DND-41 (cell line): ENCODE data around the gene FGFR3.

ENCODE experiments used
- ATAC-seq: fragments of 200-7000 bp; cut with Tn5 transposase; 3 replicates; pipeline ENCODE4 v1.9.1; 2021; ENCODE audit warnings: low read depth; ENCODE audit not compliant: insufficient read depth
- DNase-seq: peaks from one replicate; pipeline ENCODE4 v3.0.0-alpha.2; 2020
- H2AFZ ChIP-seq: 2 replicates; pipeline ENCODE4 v1.6.0; 2012; ENCODE audit warnings: low read depth, low read length
- H3K27ac ChIP-seq: 2 replicates; pipeline ENCODE4 v1.5.1; 2012; ENCODE audit warnings: low read length, inconsistent platforms
- H3K27me3 ChIP-seq: fragments of 200-600 bp; sonication (generic); 2 replicates; pipeline ENCODE4 v1.6.0; 2012; ENCODE audit warnings: low read length, mild to moderate bottlenecking, inconsistent platforms; ENCODE audit not compliant: insufficient read depth, poor library complexity
- H3K36me3 ChIP-seq: 2 replicates; pipeline ENCODE4 v1.5.1; 2012; ENCODE audit warnings: low read length, inconsistent platforms; ENCODE audit not compliant: insufficient read depth
- H3K4me1 ChIP-seq: 2 replicates; pipeline ENCODE4 v1.5.1; 2012; ENCODE audit warnings: mild to moderate bottlenecking, low read length; ENCODE audit not compliant: insufficient read depth
- H3K4me2 ChIP-seq: 2 replicates; pipeline ENCODE4 v1.6.0; 2012; ENCODE audit warnings: mild to moderate bottlenecking, moderate library complexity, low read length, inconsistent platforms; ENCODE audit not compliant: insufficient read depth
- H3K4me3 ChIP-seq, 2 experiments: fragments of 200-600 bp in 1 of 2; shearing (Covaris generic) in 1 of 2; 2 replicates each; pipeline ENCODE4 v1.5.1; 2012 to 2016; ENCODE audit warnings: inconsistent platforms in 2 of 2, low read length in 2 of 2, mild to moderate bottlenecking in 2 of 2, low read depth in 1 of 2, moderate library complexity in 1 of 2
- H3K79me2 ChIP-seq: 2 replicates; pipeline ENCODE4 v1.6.0; 2012; ENCODE audit warnings: low read length, inconsistent platforms; ENCODE audit not compliant: insufficient read depth
- H3K9ac ChIP-seq: 2 replicates; pipeline ENCODE4 v1.6.0; 2012; ENCODE audit warnings: low read depth, mild to moderate bottlenecking, inconsistent platforms, low read length, moderate library complexity
- H3K9me3 ChIP-seq: 2 replicates; pipeline ENCODE4 v1.5.1; 2012; ENCODE audit warnings: low read length, moderate library complexity, mild to moderate bottlenecking, inconsistent platforms; ENCODE audit not compliant: insufficient read depth, severe bottlenecking
- H4K20me1 ChIP-seq: 2 replicates; pipeline ENCODE4 v1.6.0; 2012; ENCODE audit warnings: low read length; ENCODE audit not compliant: insufficient read depth
- EZH2 ChIP-seq: IDR thresholded peaks from 3 replicates; pipeline ENCODE4 v1.6.1; 2012; ENCODE audit warnings: borderline replicate concordance, low read depth, mild to moderate bottlenecking, moderate library complexity, low read length, inconsistent platforms; ENCODE audit not compliant: severe bottlenecking
- TF ChIP-seq, protein P1 (sequence below): IDR thresholded peaks from 2 replicates; pipeline ENCODE4 v1.5.1; 2012; ENCODE audit warnings: borderline replicate concordance, low read length, moderate library complexity, mild to moderate bottlenecking; ENCODE audit not compliant: poor library complexity, severe bottlenecking; ENCODE audit errors: extremely low read depth

The FGFR3 gene

DNA sequence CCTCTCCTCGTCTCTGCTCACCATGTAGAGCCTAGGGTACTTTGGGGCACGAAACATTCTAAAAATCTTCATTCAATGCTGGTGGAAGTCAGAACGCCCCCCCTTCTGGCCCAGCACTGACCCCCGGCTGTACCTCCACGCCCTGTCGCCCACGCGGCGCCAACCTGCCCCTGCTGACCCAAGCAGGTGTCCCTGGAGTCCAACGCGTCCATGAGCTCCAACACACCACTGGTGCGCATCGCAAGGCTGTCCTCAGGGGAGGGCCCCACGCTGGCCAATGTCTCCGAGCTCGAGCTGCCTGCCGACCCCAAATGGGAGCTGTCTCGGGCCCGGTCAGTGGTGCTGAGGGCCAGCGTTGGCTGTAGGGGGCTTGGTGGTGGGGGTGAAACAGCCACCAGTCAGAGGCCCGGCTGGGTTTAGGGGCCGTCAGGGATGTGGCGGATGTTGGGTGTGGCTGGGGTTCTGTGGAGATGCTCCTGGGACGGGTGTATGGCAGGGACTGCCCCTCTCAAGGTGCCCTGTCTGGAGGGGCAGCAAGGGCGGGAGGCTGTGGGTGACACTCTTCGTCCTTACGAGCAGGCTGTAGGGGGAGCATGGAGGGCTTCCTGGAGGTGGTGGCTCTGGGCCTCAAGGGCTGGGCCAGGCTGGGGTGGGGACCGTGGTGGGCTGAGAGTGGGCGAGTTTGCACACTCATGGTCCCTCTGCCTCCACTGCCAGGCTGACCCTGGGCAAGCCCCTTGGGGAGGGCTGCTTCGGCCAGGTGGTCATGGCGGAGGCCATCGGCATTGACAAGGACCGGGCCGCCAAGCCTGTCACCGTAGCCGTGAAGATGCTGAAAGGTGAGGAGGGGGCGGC is 11.8 kb downstream of the FGFR3 start:
- Histone ChIP-seq H3K36me3 (no peaks in the 10 kb centered on the region), H3K27me3 (no peaks in the 10 kb centered on the region), H3K4me1 (no peaks in the 10 kb centered on the region), H4K20me1 (peaks cover 8% of the 10 kb centered on the region), H3K27ac (no peak overlapping the region), H3K4me2 (no peak overlapping the region), H3K9ac (no peak overlapping the region), H2AFZ (no peak overlapping the region), H3K9me3 (no peaks in the 10 kb centered on the region), H3K4me3 (no peak overlapping the region), H3K79me2 (no peaks in the 10 kb centered on the region)
- TF ChIP-seq, protein P1, sequence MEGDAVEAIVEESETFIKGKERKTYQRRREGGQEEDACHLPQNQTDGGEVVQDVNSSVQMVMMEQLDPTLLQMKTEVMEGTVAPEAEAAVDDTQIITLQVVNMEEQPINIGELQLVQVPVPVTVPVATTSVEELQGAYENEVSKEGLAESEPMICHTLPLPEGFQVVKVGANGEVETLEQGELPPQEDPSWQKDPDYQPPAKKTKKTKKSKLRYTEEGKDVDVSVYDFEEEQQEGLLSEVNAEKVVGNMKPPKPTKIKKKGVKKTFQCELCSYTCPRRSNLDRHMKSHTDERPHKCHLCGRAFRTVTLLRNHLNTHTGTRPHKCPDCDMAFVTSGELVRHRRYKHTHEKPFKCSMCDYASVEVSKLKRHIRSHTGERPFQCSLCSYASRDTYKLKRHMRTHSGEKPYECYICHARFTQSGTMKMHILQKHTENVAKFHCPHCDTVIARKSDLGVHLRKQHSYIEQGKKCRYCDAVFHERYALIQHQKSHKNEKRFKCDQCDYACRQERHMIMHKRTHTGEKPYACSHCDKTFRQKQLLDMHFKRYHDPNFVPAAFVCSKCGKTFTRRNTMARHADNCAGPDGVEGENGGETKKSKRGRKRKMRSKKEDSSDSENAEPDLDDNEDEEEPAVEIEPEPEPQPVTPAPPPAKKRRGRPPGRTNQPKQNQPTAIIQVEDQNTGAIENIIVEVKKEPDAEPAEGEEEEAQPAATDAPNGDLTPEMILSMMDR = no peak
- TF ChIP-seq EZH2 = no peak
- ATAC-seq (no peak), DNase-seq (no peak)

DNA sequence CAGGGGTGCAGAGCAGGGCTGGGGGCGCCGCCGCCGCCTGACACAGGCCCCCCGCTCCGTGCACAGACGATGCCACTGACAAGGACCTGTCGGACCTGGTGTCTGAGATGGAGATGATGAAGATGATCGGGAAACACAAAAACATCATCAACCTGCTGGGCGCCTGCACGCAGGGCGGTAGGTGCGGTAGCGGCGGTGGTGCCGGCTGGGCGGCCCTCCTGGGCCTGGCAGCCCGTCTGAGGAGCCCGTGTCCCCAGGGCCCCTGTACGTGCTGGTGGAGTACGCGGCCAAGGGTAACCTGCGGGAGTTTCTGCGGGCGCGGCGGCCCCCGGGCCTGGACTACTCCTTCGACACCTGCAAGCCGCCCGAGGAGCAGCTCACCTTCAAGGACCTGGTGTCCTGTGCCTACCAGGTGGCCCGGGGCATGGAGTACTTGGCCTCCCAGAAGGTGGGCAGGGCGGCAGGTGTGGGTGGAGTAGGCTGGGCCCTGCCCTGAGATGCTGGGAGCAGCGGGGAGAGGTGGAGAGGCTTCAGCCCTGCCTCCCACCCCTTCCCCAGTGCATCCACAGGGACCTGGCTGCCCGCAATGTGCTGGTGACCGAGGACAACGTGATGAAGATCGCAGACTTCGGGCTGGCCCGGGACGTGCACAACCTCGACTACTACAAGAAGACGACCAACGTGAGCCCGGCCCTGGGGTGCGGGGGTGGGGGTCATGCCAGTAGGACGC is 12.6 kb downstream of the FGFR3 start:
- Histone ChIP-seq H3K4me2 (no peak overlapping the region), H3K79me2 (no peaks in the 10 kb centered on the region), H3K4me3 (no peak overlapping the region), H4K20me1 (peaks cover 14% of the 10 kb centered on the region), H3K36me3 (peaks cover 4% of the 10 kb centered on the region; the same call in 1 of the 2 replicates), H2AFZ (no peak overlapping the region), H3K9ac (no peak overlapping the region), H3K4me1 (no peaks in the 10 kb centered on the region), H3K27me3 (no peaks in the 10 kb centered on the region), H3K9me3 (no peaks in the 10 kb centered on the region), H3K27ac (no peak overlapping the region)
- TF ChIP-seq EZH2 = no peak
- TF ChIP-seq, protein P1 = no peak
- ATAC-seq = no peak
- DNase-seq = no peak

DNA sequence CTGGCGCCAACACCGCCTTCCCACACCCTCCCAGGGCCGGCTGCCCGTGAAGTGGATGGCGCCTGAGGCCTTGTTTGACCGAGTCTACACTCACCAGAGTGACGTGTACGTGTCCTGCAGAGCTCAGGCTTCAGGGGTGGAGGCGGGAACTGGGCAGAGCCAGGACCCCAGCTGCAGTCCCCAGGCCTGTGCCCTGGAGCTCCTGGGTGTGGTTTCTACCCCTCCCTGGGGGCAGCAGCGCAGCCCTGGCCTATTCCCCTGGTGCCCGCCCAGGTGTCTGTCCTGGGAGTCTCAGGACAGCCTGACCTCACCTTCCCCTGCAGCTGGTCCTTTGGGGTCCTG is 13.1 kb downstream of the FGFR3 start:
- Histone ChIP-seq H3K4me3 (no peak overlapping the region), H4K20me1 (peaks cover 17% of the 10 kb centered on the region), H3K27ac (no peak overlapping the region), H3K27me3 (no peaks in the 10 kb centered on the region), H3K4me2 (no peak overlapping the region), H3K4me1 (no peaks in the 10 kb centered on the region), H3K9me3 (no peaks in the 10 kb centered on the region), H3K36me3 (peaks cover 9% of the 10 kb centered on the region), H3K9ac (no peak overlapping the region), H3K79me2 (no peaks in the 10 kb centered on the region), H2AFZ (no peak overlapping the region)
- TF ChIP-seq, protein P1 = no peak
- TF ChIP-seq EZH2 = no peak
- DNase-seq (no peak), ATAC-seq (no peak)
